SK-N-SH (cell line): ENCODE results near the gene BFSP2. TPM values are rescaled to one million over a fixed set of nuclear protein-coding genes. Genes with fewer than 3 reads are reported as not detected.

ENCODE experiments used
- CTCF ChIA-PET: fragments of 300-600, 350-600 bp; formaldehyde crosslinking; extraction: SDS; loops from one replicate; lab custom pipeline; 2021; lab: Yijun Ruan, JAX
- POLR2A ChIA-PET: fragments of 350-600 bp; sonication (Branson Sonifier 250); formaldehyde crosslinking; extraction: SDS; loops from one replicate; lab custom pipeline; 2020; ENCODE audit warnings: antibody characterized with exemption, inconsistent platforms; lab: Yijun Ruan, JAX
- DNase-seq: peaks from one replicate; pipeline ENCODE4 v3.0.0; 2012
- H2AFZ ChIP-seq: fragments of 200-600 bp; sonication (generic); 2 replicates; pipeline ENCODE4 v1.8.1; 2016; ENCODE audit warnings: antibody characterized with exemption, mild to moderate bottlenecking, low read depth
- H3F3A ChIP-seq: fragments of 200-600 bp; sonication (generic); replicated peaks from 2 replicates; pipeline ENCODE3; 2016; ENCODE audit warnings: antibody characterized with exemption, mild to moderate bottlenecking; ENCODE audit not compliant: insufficient read depth
- H3K27ac ChIP-seq, 2 experiments: fragments of 200-500 bp in 1 of 2; fragments of 200-600 bp in 1 of 2; sonication (Bioruptor generic) in 1 of 2; sonication (generic), shearing (Covaris generic) in 1 of 2; 2 replicates each; pipeline versions ENCODE4 v1.5.1 to v1.6.1; 2014 to 2016; ENCODE audit warnings: low read depth in 2 of 2, inconsistent platforms in 1 of 2, low read length in 1 of 2, mild to moderate bottlenecking in 1 of 2, mixed read lengths in 1 of 2
- H3K27me3 ChIP-seq: fragments of 200-600 bp; sonication (generic), shearing (Covaris generic); 2 replicates; pipeline ENCODE4 v1.6.1; 2016; ENCODE audit warnings: mixed run types; ENCODE audit not compliant: insufficient read depth
- H3K36me3 ChIP-seq, 2 experiments: fragments of 200-500 bp in 1 of 2; fragments of 200-600 bp in 1 of 2; sonication (Bioruptor generic) in 1 of 2; sonication (generic) in 1 of 2; replicated peaks in 1 of 2; 2 replicates each; pipeline versions ENCODE3 to v1.5.1; 2014 to 2016; ENCODE audit warnings: low read length in 1 of 2, mild to moderate bottlenecking in 1 of 2; ENCODE audit not compliant: insufficient read depth in 2 of 2, control insufficient read depth in 1 of 2
- H3K4me1 ChIP-seq, 2 experiments: fragments of 200-500 bp in 1 of 2; fragments of 200-600 bp in 1 of 2; sonication (Bioruptor generic) in 1 of 2; sonication (generic), shearing (Covaris generic) in 1 of 2; 2 replicates each; pipeline versions ENCODE4 v1.5.1 to v1.6.1; 2014 to 2016; ENCODE audit warnings: low read depth in 1 of 2, low read length in 1 of 2, mixed run types in 1 of 2; ENCODE audit not compliant: insufficient read depth in 2 of 2, control insufficient read depth in 1 of 2
- H3K4me2 ChIP-seq: fragments of 200-600 bp; sonication (generic), shearing (Covaris generic); 2 replicates; pipeline ENCODE4 v1.6.1; 2017; ENCODE audit warnings: mixed run types
- H3K4me3 ChIP-seq, 2 experiments: fragments of 200-500 bp in 1 of 2; fragments of 200-600 bp in 1 of 2; sonication (Bioruptor generic) in 1 of 2; sonication (generic), shearing (Covaris generic) in 1 of 2; 2 replicates each; pipeline versions ENCODE4 v1.5.1 to v1.8.1; 2014 to 2016; ENCODE audit warnings: low read depth in 2 of 2, inconsistent platforms in 1 of 2, low read length in 1 of 2, mild to moderate bottlenecking in 1 of 2, mixed read lengths in 1 of 2, moderate library complexity in 1 of 2
- H3K79me2 ChIP-seq: fragments of 200-600 bp; sonication (generic); 2 replicates; pipeline ENCODE4 v1.8.1; 2017; ENCODE audit warnings: mild to moderate bottlenecking; ENCODE audit not compliant: insufficient read depth
- H3K9ac ChIP-seq: fragments of 200-600 bp; sonication (generic); 2 replicates; pipeline ENCODE4 v1.6.1; 2017; ENCODE audit warnings: mixed run types
- H3K9me2 ChIP-seq: fragments of 200-600 bp; sonication (generic); 2 replicates; pipeline ENCODE4 v1.6.1; 2017; ENCODE audit warnings: mixed run types
- H3K9me3 ChIP-seq: fragments of 200-600 bp; sonication (generic); 2 replicates; pipeline ENCODE4 v1.6.1; 2017; ENCODE audit warnings: mixed run types, mild to moderate bottlenecking, moderate library complexity
- H4K20me1 ChIP-seq: fragments of 200-600 bp; sonication (generic); 2 replicates; pipeline ENCODE4 v1.6.1; 2017; ENCODE audit warnings: mild to moderate bottlenecking, mixed run types; ENCODE audit not compliant: insufficient read depth
- FOSL2 ChIP-seq: IDR thresholded peaks from 2 replicates; pipeline ENCODE4 v1.4.0; 2012; ENCODE audit warnings: low read depth, mild to moderate bottlenecking, moderate library complexity, borderline replicate concordance
- GATA2 ChIP-seq: sonication (generic); formaldehyde crosslinking; IDR thresholded peaks from 2 replicates; pipeline ENCODE4 v1.5.0; 2020; ENCODE audit warnings: mild to moderate bottlenecking, missing genetic modification reagents
- IRF3 ChIP-seq: fragments of 150-350 bp; IDR thresholded peaks from 2 replicates; pipeline ENCODE4 v1.6.1; 2016; ENCODE audit warnings: mild to moderate bottlenecking, low read depth, low read length
- JUND ChIP-seq: IDR thresholded peaks from 2 replicates; pipeline ENCODE4 v1.4.0; 2012
- MAX ChIP-seq: IDR thresholded peaks from 2 replicates; pipeline ENCODE4 v1.4.0; 2012; ENCODE audit warnings: low read depth
- NFIC ChIP-seq: IDR thresholded peaks from 2 replicates; pipeline ENCODE4 v1.4.0; 2012; ENCODE audit warnings: borderline replicate concordance
- RAD21 ChIP-seq: IDR thresholded peaks from 2 replicates; pipeline ENCODE4 v1.6.1; 2012; ENCODE audit warnings: mild to moderate bottlenecking, low read length
- REST ChIP-seq: IDR thresholded peaks from 2 replicates; pipeline ENCODE4 v1.6.1; 2012; ENCODE audit warnings: mild to moderate bottlenecking, low read depth, low read length, moderate library complexity
- ZBTB33 ChIP-seq: IDR thresholded peaks from 2 replicates; pipeline ENCODE4 v1.4.0; 2012; ENCODE audit warnings: low read depth, borderline replicate concordance
- whole genome bisulfite sequencing: methylation state at CpG from one replicate; pipeline ENCODE4 v1.1.6; 2017; ENCODE audit warnings: low lambda C conversion rate; 5-methylcytosine and 5-hydroxymethylcytosine counted together
- polyA plus RNA-seq, 3 experiments: library from polyadenylated mRNA; depleted of rRNA; stranded (reverse); fragments of >200 nt; gene quantifications; 2 replicates each; pipeline ENCODE4 v1.2.3, GENCODE V29; 2012

BFSP2 gene
- polyA plus RNA-seq, 1 of the 3 experiments (the other 2 are of a cell fraction), result not detected

GRCh38 chr3:133414021-133414392, 14.2 kb downstream of the BFSP2 start (continued):
- TF ChIP-seq ZBTB33 (no peak), REST (no peak), FOSL2 (no peak), GATA2 (CRISPR knock-in tag) (no peak)

GRCh38 chr3:133418361-133418760, 18.5 kb downstream of the BFSP2 start:
- DNase-seq, result no peak
- Histone ChIP-seq H3K27ac (no peak overlapping the region), H4K20me1 (no peaks in the 10 kb centered on the region), H3K4me2 (no peak overlapping the region), H3F3A (peaks cover 2% of the 10 kb centered on the region), H3K4me1 (no peaks in the 10 kb centered on the region; a peak in 1 of 4 replicates), H3K27me3 (no peaks in the 10 kb centered on the region), H3K79me2 (no peaks in the 10 kb centered on the region), H3K36me3 (no peaks in the 10 kb centered on the region), H3K4me3 (no peak overlapping the region), H3K9me3 (no peaks in the 10 kb centered on the region), H3K9me2 (no peaks in the 10 kb centered on the region), H2AFZ (no peak overlapping the region), H3K9ac (no peak overlapping the region)
- POLR2A ChIA-PET, result no interaction called here
- no peak for TF ChIP-seq MAX
- TF ChIP-seq IRF3, result no peak
- TF ChIP-seq NFIC, result no peak
- no peak for TF ChIP-seq RAD21
- no peak for TF ChIP-seq FOSL2
- TF ChIP-seq JUND, result no peak
- CTCF ChIA-PET, result no interaction called here
- WGBS, result 81% methylated on average over 6 of the region's 7 CpGs
